Ovary (tissue), 3 donors: ENCODE measurements around the gene FSTL1.

Experiments
- CTCF ChIP-seq, 3 donors: fragments of 450-650 bp in 2 of 3; fragments of 200-600 bp in 1 of 3; IDR thresholded peaks; one replicate each; pipeline versions ENCODE4 v1.5.1 to v1.8.0; 2016 to 2022; ENCODE audit warnings: antibody characterized with exemption in 3 of 3, mild to moderate bottlenecking in 1 of 3
- EP300 ChIP-seq: sonication (generic); formaldehyde crosslinking; IDR thresholded peaks from one replicate; pipeline ENCODE4 v1.6.1; 2017; ENCODE audit warnings: antibody characterized with exemption
- POLR2A ChIP-seq: fragments of 450-650 bp; IDR thresholded peaks from one replicate; pipeline ENCODE4 v1.6.1; 2017; ENCODE audit warnings: antibody characterized with exemption, mild to moderate bottlenecking, moderate library complexity
- donor health status: DM: no; HTN: no; CAD: no.

- TF ChIP-seq CTCF (IDR thresholded peaks at IDR 0.05), result no peak
- no peak for TF ChIP-seq POLR2A
- TF ChIP-seq EP300, result no peak
Measured at GRCh38 chr3:120440001-120440703, 10.6 kb downstream of the FSTL1 start.
